Measurements from ENCODE around the gene MBD6. TPM values are rescaled to one million over a fixed set of nuclear protein-coding genes. Genes with fewer than 3 reads are reported as not detected.

Gene MBD6
- total RNA-seq (ENCODE audit: unreplicated experiment): 108 TPM
- long read RNA-seq: 0 reads

GRCh38 chr12:57522011-57522886, at the start of gene MBD6:
Gene MBD6, plus strand, starts transcription at chr12:57522824. Its CDS starts 1,480 bp downstream, at chr12:57524304.
- peaks cover 32% of the 10 kb centered on the region for H3K4me1 Mint-ChIP-seq (ENCODE audit: low read depth, unreplicated experiment)
- peak within 1 kb of the TSS; percentile 90 for H3K4me3 Mint-ChIP-seq (ENCODE audit: unreplicated experiment)
- DNase-seq: peak; percentile 95
- H3K27me3 Mint-ChIP-seq (ENCODE audit: unreplicated experiment): peaks cover 38% of the 10 kb centered on the region
- H3K9me3 Mint-ChIP-seq (ENCODE audit: unreplicated experiment): peaks cover 43% of the 10 kb centered on the region
- TF ChIP-seq, protein P1, sequence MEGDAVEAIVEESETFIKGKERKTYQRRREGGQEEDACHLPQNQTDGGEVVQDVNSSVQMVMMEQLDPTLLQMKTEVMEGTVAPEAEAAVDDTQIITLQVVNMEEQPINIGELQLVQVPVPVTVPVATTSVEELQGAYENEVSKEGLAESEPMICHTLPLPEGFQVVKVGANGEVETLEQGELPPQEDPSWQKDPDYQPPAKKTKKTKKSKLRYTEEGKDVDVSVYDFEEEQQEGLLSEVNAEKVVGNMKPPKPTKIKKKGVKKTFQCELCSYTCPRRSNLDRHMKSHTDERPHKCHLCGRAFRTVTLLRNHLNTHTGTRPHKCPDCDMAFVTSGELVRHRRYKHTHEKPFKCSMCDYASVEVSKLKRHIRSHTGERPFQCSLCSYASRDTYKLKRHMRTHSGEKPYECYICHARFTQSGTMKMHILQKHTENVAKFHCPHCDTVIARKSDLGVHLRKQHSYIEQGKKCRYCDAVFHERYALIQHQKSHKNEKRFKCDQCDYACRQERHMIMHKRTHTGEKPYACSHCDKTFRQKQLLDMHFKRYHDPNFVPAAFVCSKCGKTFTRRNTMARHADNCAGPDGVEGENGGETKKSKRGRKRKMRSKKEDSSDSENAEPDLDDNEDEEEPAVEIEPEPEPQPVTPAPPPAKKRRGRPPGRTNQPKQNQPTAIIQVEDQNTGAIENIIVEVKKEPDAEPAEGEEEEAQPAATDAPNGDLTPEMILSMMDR (IDR thresholded peaks at IDR 0.05; ENCODE audit: partially characterized antibody, unreplicated experiment): no peak
- peak within 1 kb of the TSS; percentile 99 for H3K27ac Mint-ChIP-seq (ENCODE audit: unreplicated experiment)
- H3K36me3 Mint-ChIP-seq (ENCODE audit: unreplicated experiment): peaks cover 7% of the 10 kb centered on the region

- Mint-ChIP-seq H3K9me3 (ENCODE audit: unreplicated experiment) (peaks cover 3% of the 10 kb centered on the region), H3K36me3 (ENCODE audit: unreplicated experiment) (peaks cover 31% of the 10 kb centered on the region), H3K4me3 (ENCODE audit: unreplicated experiment) (no peak overlapping the region), H3K27ac (ENCODE audit: unreplicated experiment) (no peak overlapping the region), H3K27me3 (ENCODE audit: unreplicated experiment) (peaks cover 13% of the 10 kb centered on the region), H3K4me1 (ENCODE audit: low read depth, unreplicated experiment) (no peaks in the 10 kb centered on the region)
- DNase-seq: no peak
- TF ChIP-seq, protein P1 (IDR thresholded peaks at IDR 0.05; ENCODE audit: partially characterized antibody, unreplicated experiment): no peak
Observed at GRCh38 chr12:57473392-57473791, 49.2 kb upstream of the MBD6 start.

DNA sequence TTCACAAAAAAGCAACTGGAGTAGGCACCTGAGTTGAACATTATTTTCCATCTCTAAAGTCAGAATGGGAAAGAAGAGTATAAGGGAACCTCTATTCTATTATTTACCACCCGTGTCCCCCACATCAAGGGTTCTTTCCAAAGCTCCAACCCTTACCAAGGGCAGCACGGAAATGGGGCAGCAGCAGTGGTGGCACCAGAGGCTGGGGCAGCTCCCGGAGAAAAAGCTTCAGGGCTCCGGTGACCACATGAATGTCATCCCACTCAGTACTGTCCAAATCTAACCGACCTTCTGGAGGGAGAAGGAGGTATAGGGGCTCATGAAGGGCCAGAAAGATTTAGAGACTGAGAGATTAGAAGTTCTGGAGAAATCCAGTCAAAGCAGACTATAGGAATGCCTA, 48.7 kb upstream of the MBD6 start:
- no peak overlapping the region for H3K27ac Mint-ChIP-seq (ENCODE audit: unreplicated experiment)
- no peak for DNase-seq
- H3K9me3 Mint-ChIP-seq (ENCODE audit: unreplicated experiment): peaks cover 3% of the 10 kb centered on the region
- H3K4me1 Mint-ChIP-seq (ENCODE audit: low read depth, unreplicated experiment): peaks cover 3% of the 10 kb centered on the region
- H3K4me3 Mint-ChIP-seq (ENCODE audit: unreplicated experiment): no peak overlapping the region
- H3K27me3 Mint-ChIP-seq (ENCODE audit: unreplicated experiment): peaks cover 13% of the 10 kb centered on the region
- TF ChIP-seq, protein P1 (IDR thresholded peaks at IDR 0.05; ENCODE audit: partially characterized antibody, unreplicated experiment): no peak
- peaks cover 31% of the 10 kb centered on the region for H3K36me3 Mint-ChIP-seq (ENCODE audit: unreplicated experiment)

- TF ChIP-seq, protein P1 (IDR thresholded peaks at IDR 0.05; ENCODE audit: partially characterized antibody, unreplicated experiment): no peak
- H3K27ac Mint-ChIP-seq (ENCODE audit: unreplicated experiment): no peak overlapping the region
- H3K4me3 Mint-ChIP-seq (ENCODE audit: unreplicated experiment): no peak overlapping the region
- H3K27me3 Mint-ChIP-seq (ENCODE audit: unreplicated experiment): peaks cover 13% of the 10 kb centered on the region
- H3K36me3 Mint-ChIP-seq (ENCODE audit: unreplicated experiment): peaks cover 31% of the 10 kb centered on the region
- DNase-seq: no peak
- peaks cover 3% of the 10 kb centered on the region for H3K9me3 Mint-ChIP-seq (ENCODE audit: unreplicated experiment)
- H3K4me1 Mint-ChIP-seq (ENCODE audit: low read depth, unreplicated experiment): peaks cover 3% of the 10 kb centered on the region
Observed at GRCh38 chr12:57474430-57474829, 48.2 kb upstream of the MBD6 start.

DNA sequence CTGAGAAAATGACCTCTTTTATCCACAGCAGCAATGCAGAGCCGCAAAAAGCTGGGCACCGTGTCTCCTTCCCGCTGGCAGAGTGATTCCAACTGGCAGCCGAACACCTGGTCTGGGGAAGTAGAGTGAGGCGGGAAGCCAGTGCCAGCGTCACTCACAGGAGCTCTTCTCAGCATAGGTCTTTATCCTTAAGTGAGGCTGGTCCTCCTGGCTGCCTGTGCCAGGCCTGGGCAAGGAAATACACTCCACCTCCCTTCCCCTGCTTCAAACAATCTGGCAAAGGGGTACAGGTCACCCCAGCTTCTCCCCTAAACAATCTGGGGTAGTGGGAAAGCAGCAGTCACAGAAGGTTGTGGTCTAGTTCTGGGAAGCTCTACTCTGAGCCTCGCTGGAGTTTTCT, 47.8 kb upstream of the MBD6 start:
- no peak for DNase-seq
- H3K9me3 Mint-ChIP-seq (ENCODE audit: unreplicated experiment): peaks cover 3% of the 10 kb centered on the region
- H3K27ac Mint-ChIP-seq (ENCODE audit: unreplicated experiment): no peak overlapping the region
- H3K4me3 Mint-ChIP-seq (ENCODE audit: unreplicated experiment): no peak overlapping the region
- TF ChIP-seq, protein P1 (IDR thresholded peaks at IDR 0.05; ENCODE audit: partially characterized antibody, unreplicated experiment): no peak
- peaks cover 13% of the 10 kb centered on the region for H3K27me3 Mint-ChIP-seq (ENCODE audit: unreplicated experiment)
- H3K36me3 Mint-ChIP-seq (ENCODE audit: unreplicated experiment): peaks cover 31% of the 10 kb centered on the region
- H3K4me1 Mint-ChIP-seq (ENCODE audit: low read depth, unreplicated experiment): peaks cover 3% of the 10 kb centered on the region

Measured in glutamatergic neuron (in vitro differentiated cells).